Endothelial cell of umbilical vein (primary cell): ENCODE results near the gene DNAJC3.

Experiments used
- CTCF ChIP-seq, 2 donors: IDR thresholded peaks; 1 replicate in 1 of 2; 2 replicates in 1 of 2; pipeline ENCODE4 v1.5.1; 2011; ENCODE audit warnings: low read length in 2 of 2, mild to moderate bottlenecking in 2 of 2, moderate library complexity in 2 of 2, control low read depth in 1 of 2, inconsistent platforms in 1 of 2, low read depth in 1 of 2; ENCODE audit not compliant: insufficient read depth in 1 of 2; ENCODE audit errors: extremely low read depth in 1 of 2
- EZH2 ChIP-seq: IDR thresholded peaks from 2 replicates; pipeline ENCODE4 v1.6.1; 2012; ENCODE audit warnings: borderline replicate concordance, low read depth, mild to moderate bottlenecking, moderate library complexity, low read length, inconsistent platforms; ENCODE audit not compliant: severe bottlenecking
- FOS ChIP-seq: IDR thresholded peaks from 2 replicates; pipeline ENCODE4 v1.6.1; 2011; ENCODE audit warnings: mild to moderate bottlenecking, low read length, moderate library complexity, borderline replicate concordance; ENCODE audit not compliant: insufficient read depth
- JUN ChIP-seq: IDR thresholded peaks from 2 replicates; pipeline ENCODE4 v1.6.1; 2011; ENCODE audit warnings: borderline replicate concordance, low read depth; ENCODE audit not compliant: insufficient read length, insufficient read depth
- MAX ChIP-seq: IDR thresholded peaks from 2 replicates; pipeline ENCODE4 v1.6.1; 2011; ENCODE audit not compliant: insufficient read depth, insufficient read length
- MYC ChIP-seq: IDR thresholded peaks from one replicate; pipeline ENCODE4 v1.6.1; 2011; ENCODE audit warnings: mild to moderate bottlenecking, low read depth, low read length
- POLR2A ChIP-seq: IDR thresholded peaks from 2 replicates; pipeline ENCODE4 v1.6.1; 2012; ENCODE audit warnings: low read depth, mild to moderate bottlenecking, control low read depth, low read length
- POLR2AphosphoS5 ChIP-seq: IDR thresholded peaks from 2 replicates; pipeline ENCODE4 v1.6.1; 2012; ENCODE audit warnings: low read depth, mild to moderate bottlenecking, control low read depth, low read length, moderate library complexity; ENCODE audit not compliant: insufficient read depth

DNA sequence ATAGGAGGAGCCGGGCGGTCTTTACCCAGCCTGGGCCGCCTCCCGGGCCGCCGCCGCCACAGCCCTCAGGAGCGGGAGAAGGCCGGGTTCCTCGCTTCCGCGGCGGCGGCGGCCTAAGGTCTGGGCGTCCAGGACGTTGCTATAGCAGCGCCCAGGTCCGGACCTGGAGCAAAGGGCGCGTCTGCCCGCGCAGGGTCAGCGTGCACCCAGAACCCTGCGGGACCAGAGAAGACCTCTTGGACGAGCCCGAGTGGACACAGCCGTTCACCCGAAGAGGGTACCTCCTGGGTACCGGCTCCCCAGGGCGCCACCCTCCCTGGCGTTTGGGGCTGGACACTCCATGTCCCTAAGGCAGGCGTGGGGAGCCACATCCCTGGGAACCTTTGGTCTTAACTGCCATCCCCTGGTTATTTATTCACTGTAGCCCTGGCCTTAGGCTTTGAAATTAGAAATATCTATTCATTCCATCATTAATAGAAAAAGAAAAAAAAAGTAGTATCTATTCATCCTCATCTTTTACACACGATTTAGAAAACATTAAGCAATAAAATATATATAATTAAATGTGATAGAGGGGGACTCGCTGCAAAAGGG lies 34.8 kb upstream of the DNAJC3 start:
- TF ChIP-seq CTCF (IDR thresholded peaks at IDR 0.05; ENCODE audit: extremely low read depth in 1 of 2, insufficient read depth in 1 of 2, low read depth in 1 of 2, low read length in 2 of 2) (no peak), POLR2A (no peak), POLR2AphosphoS5 (no peak), EZH2 (no peak), MYC (no peak), MAX (no peak), JUN (no peak), FOS (no peak)
